ENCODE measurements around the gene SYT1. TPM values are rescaled to one million over a fixed set of nuclear protein-coding genes. Genes with fewer than 3 reads are reported as not detected.

The SYT1 gene
- total and polyA plus RNA-seq, 2 donors (not counting 1 experiment from before 2014, with no cell fraction given): 0.90 to 2.1 TPM

GRCh38 chr12:79393842-79394241, 529.3 kb downstream of the SYT1 start:
- Histone ChIP-seq H3K36me3 (ENCODE audit: control insufficient read depth, insufficient read depth, low read length) (no peaks in the 10 kb centered on the region), H3K27me3 (ENCODE audit: control insufficient read depth, insufficient read depth, low read length) (no peaks in the 10 kb centered on the region), H3K4me3 (replicated peaks in 1 of 4; ENCODE audit: control extremely low read depth in 1 of 4, insufficient read depth in 1 of 4, low read depth in 3 of 4, low read length in 4 of 4) (no peak overlapping the region), H3K4me1 (ENCODE audit: control insufficient read depth, extremely low read depth, insufficient read depth, low read length) (no peaks in the 10 kb centered on the region), H2AFZ (ENCODE audit: low read length) (no peak overlapping the region), H3K4me2 (ENCODE audit: extremely low read depth, insufficient read depth, low read length) (no peak overlapping the region), H3K27ac (ENCODE audit: insufficient read depth, low read length) (no peak overlapping the region), H3K79me2 (ENCODE audit: control insufficient read depth, insufficient read depth, low read length) (no peaks in the 10 kb centered on the region), H3K9me3 (ENCODE audit: control insufficient read depth, insufficient read depth, low read depth, low read length) (no peaks in the 10 kb centered on the region), H3K9ac (ENCODE audit: insufficient read depth, low read length) (no peak overlapping the region), H4K20me1 (ENCODE audit: control insufficient read depth, extremely low read depth, insufficient read depth, low read length) (no peaks in the 10 kb centered on the region)
- DNase-seq (ENCODE audit: low read depth in 2 of 2): no peak
- TF ChIP-seq, protein P1, sequence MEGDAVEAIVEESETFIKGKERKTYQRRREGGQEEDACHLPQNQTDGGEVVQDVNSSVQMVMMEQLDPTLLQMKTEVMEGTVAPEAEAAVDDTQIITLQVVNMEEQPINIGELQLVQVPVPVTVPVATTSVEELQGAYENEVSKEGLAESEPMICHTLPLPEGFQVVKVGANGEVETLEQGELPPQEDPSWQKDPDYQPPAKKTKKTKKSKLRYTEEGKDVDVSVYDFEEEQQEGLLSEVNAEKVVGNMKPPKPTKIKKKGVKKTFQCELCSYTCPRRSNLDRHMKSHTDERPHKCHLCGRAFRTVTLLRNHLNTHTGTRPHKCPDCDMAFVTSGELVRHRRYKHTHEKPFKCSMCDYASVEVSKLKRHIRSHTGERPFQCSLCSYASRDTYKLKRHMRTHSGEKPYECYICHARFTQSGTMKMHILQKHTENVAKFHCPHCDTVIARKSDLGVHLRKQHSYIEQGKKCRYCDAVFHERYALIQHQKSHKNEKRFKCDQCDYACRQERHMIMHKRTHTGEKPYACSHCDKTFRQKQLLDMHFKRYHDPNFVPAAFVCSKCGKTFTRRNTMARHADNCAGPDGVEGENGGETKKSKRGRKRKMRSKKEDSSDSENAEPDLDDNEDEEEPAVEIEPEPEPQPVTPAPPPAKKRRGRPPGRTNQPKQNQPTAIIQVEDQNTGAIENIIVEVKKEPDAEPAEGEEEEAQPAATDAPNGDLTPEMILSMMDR (conservative IDR thresholded peaks at IDR 0.05 in 1 of 2, IDR thresholded peaks at IDR 0.05 in 1 of 2; ENCODE audit: low read depth in 1 of 2, low read length in 2 of 2): no peak
- no peak for TF ChIP-seq EZH2 (IDR thresholded peaks at IDR 0.05; ENCODE audit: low read length, missing control alignments)

DNA sequence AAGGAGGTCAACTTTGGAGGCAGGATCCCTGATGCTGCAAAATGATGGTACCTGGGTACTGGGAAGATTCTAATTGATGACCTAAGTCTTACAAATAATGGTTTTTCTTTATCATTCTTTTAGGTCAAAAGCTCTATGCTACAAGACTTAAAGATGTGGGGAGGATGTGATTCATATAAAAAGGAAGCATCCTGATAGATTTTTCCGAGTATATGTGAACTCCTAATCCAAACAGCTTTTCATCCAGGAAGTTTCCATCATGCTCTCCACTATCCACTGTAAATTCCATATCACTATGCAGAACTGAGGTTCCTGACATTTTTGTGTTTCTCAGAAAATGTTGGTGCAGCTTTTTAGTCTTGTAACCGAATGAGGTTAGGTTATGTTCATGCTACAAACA, 533.0 kb downstream of the SYT1 start:
- no peaks in the 10 kb centered on the region for H3K4me1 ChIP-seq (ENCODE audit: control insufficient read depth, extremely low read depth, insufficient read depth, low read length)
- no peaks in the 10 kb centered on the region for H3K79me2 ChIP-seq (ENCODE audit: control insufficient read depth, insufficient read depth, low read length)
- H3K9ac ChIP-seq (ENCODE audit: insufficient read depth, low read length): no peak overlapping the region
- H2AFZ ChIP-seq (ENCODE audit: low read length): no peak overlapping the region
- TF ChIP-seq, protein P1 (conservative IDR thresholded peaks at IDR 0.05 in 1 of 2, IDR thresholded peaks at IDR 0.05 in 1 of 2; ENCODE audit: low read depth in 1 of 2, low read length in 2 of 2): no peak
- TF ChIP-seq EZH2 (IDR thresholded peaks at IDR 0.05; ENCODE audit: low read length, missing control alignments): no peak
- peak in 1 of 2 donors; percentile 26 for DNase-seq (ENCODE audit: low read depth in 2 of 2)
- no peaks in the 10 kb centered on the region for H4K20me1 ChIP-seq (ENCODE audit: control insufficient read depth, extremely low read depth, insufficient read depth, low read length)
- no peak overlapping the region for H3K27ac ChIP-seq (ENCODE audit: insufficient read depth, low read length)
- H3K27me3 ChIP-seq (ENCODE audit: control insufficient read depth, insufficient read depth, low read length): no peaks in the 10 kb centered on the region
- H3K4me2 ChIP-seq (ENCODE audit: extremely low read depth, insufficient read depth, low read length): no peak overlapping the region
- H3K36me3 ChIP-seq (ENCODE audit: control insufficient read depth, insufficient read depth, low read length): no peaks in the 10 kb centered on the region
- H3K4me3 ChIP-seq (replicated peaks in 1 of 4; ENCODE audit: control extremely low read depth in 1 of 4, insufficient read depth in 1 of 4, low read depth in 3 of 4, low read length in 4 of 4): no peak overlapping the region
- H3K9me3 ChIP-seq (ENCODE audit: control insufficient read depth, insufficient read depth, low read depth, low read length): no peaks in the 10 kb centered on the region

DNA sequence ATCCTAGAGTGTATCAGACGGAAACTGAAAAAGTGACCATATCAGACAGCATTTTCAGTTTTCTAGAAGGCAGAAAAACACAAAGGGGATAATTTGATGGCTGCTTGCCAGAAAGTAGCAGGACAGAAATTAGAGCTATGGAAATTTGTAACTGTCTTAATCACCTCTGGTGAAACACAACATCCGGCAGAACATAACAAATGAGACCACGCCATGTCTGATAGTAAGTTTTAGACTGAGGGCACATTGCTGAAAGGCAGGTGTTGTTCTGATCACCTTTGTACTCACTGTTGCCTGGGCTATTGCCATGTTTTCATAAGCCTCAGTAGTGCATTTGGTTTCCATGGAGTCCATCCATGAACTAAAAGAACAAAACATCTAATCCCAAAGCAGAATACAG, 535.9 kb downstream of the SYT1 start:
- Histone ChIP-seq H3K36me3 (ENCODE audit: control insufficient read depth, insufficient read depth, low read length) (no peaks in the 10 kb centered on the region), H3K79me2 (ENCODE audit: control insufficient read depth, insufficient read depth, low read length) (no peaks in the 10 kb centered on the region), H2AFZ (ENCODE audit: low read length) (no peak overlapping the region), H3K27me3 (ENCODE audit: control insufficient read depth, insufficient read depth, low read length) (no peaks in the 10 kb centered on the region), H3K4me2 (ENCODE audit: extremely low read depth, insufficient read depth, low read length) (no peak overlapping the region), H3K4me3 (replicated peaks in 1 of 4; ENCODE audit: control extremely low read depth in 1 of 4, insufficient read depth in 1 of 4, low read depth in 3 of 4, low read length in 4 of 4) (no peak overlapping the region), H3K27ac (ENCODE audit: insufficient read depth, low read length) (no peak overlapping the region), H4K20me1 (ENCODE audit: control insufficient read depth, extremely low read depth, insufficient read depth, low read length) (no peaks in the 10 kb centered on the region), H3K4me1 (ENCODE audit: control insufficient read depth, extremely low read depth, insufficient read depth, low read length) (no peaks in the 10 kb centered on the region), H3K9ac (ENCODE audit: insufficient read depth, low read length) (no peak overlapping the region), H3K9me3 (ENCODE audit: control insufficient read depth, insufficient read depth, low read depth, low read length) (no peaks in the 10 kb centered on the region)
- DNase-seq (ENCODE audit: low read depth in 2 of 2): no peak
- TF ChIP-seq, protein P1 (conservative IDR thresholded peaks at IDR 0.05 in 1 of 2, IDR thresholded peaks at IDR 0.05 in 1 of 2; ENCODE audit: low read depth in 1 of 2, low read length in 2 of 2): no peak
- TF ChIP-seq EZH2 (IDR thresholded peaks at IDR 0.05; ENCODE audit: low read length, missing control alignments): no peak
